HUDEP-2 (cell line): Measurements from ENCODE around the gene MCC.

Experiments used
- DNase-seq, 76 experiments: peaks; one replicate each; lab custom pipeline; 2025; ENCODE audit not compliant: unreplicated experiment in 76 of 76; lab: John Stamatoyannopoulos, UW

The MCC gene

DNA sequence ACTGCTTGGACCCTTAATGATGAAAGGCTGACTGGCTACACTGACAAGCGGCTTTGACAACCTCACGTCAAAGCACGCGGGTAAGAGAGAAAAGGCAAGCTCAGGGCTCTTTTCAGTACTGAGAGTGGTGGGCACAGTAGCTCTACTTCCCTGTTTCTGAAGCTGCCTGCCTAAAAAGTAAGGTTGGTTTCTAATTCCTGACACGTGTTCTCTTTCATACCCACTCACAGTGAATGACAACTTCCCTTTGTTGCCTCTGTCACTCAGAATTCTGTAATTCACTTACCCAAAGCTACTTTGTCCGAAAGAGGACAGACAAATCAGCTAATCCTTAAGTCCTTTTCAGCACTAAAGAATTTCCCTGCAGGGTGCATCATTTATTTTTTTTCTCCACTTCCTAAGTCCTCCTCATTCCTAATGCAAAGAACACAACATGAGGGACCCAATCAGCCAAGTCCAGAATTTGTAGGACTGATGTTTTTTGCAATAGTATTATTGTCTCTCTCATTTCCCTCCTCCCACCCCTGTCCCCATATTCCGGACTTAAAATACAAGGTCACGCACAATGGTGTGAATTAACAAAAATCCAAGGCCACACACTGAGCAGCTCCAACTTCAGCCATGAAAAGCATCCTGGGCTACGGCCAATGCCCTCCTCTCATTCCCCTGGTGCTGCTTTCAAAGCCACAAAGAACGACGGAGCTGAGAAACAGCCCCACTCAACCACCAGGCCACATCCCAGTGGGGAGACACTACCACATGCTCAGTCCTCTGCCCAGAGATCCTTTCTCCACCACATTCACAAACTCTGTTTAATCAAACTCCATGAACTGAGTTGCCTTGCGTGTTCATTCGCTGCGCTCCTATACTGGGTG, 274.5 kb downstream of the MCC start:
- DNase-seq: no peak

GRCh38 chr5:113212244-113212920, 275.9 kb downstream of the MCC start:
- peak in 4 of 76 experiments; percentile 4 to 22 (median 12) for DNase-seq

DNA sequence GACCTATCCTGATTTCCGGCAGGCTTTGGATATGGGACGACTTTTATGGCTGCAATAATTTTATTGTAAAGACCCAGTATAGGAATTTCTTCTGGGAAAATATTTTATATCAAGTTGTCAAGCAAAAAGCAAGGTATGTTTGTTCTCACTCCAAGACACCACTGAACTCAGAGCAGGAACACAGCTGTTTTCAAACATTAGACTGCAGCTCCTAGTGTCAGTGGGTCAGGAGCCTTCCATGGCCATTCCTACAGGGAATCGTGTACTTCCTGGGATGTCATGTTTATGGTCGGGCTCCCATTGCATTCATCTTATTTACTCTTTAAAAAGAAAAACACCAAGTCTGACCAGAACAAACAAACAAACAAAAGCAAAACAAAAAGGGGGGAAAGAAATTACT, 278.8 kb downstream of the MCC start:
- DNase-seq: no peak

GRCh38 chr5:113205807-113206206, 282.4 kb downstream of the MCC start:
- no peak for DNase-seq

DNA sequence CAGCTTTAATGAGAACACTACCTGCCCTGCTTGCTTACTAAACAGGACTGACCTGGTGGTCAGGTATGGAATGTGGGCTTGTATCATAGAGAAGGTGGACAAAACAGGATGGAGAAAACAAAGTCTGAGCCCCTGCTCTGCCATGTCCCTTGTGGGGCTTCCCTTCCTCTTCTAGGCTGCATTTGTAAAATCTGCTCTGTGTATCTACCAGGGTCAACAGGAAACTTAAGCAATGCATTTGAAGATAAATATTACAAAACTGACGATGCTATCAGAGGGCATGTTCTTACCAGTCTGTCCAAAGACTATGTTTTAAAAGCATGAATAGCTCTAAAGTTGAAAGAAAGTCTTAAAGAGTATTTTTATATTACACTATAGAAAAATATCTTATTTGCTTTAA, 282.9 kb downstream of the MCC start:
- DNase-seq: no peak

GRCh38 chr5:113204525-113205161, 283.6 kb downstream of the MCC start:
- no peak for DNase-seq

GRCh38 chr5:113203916-113204315, 284.3 kb downstream of the MCC start:
- no peak for DNase-seq

DNA sequence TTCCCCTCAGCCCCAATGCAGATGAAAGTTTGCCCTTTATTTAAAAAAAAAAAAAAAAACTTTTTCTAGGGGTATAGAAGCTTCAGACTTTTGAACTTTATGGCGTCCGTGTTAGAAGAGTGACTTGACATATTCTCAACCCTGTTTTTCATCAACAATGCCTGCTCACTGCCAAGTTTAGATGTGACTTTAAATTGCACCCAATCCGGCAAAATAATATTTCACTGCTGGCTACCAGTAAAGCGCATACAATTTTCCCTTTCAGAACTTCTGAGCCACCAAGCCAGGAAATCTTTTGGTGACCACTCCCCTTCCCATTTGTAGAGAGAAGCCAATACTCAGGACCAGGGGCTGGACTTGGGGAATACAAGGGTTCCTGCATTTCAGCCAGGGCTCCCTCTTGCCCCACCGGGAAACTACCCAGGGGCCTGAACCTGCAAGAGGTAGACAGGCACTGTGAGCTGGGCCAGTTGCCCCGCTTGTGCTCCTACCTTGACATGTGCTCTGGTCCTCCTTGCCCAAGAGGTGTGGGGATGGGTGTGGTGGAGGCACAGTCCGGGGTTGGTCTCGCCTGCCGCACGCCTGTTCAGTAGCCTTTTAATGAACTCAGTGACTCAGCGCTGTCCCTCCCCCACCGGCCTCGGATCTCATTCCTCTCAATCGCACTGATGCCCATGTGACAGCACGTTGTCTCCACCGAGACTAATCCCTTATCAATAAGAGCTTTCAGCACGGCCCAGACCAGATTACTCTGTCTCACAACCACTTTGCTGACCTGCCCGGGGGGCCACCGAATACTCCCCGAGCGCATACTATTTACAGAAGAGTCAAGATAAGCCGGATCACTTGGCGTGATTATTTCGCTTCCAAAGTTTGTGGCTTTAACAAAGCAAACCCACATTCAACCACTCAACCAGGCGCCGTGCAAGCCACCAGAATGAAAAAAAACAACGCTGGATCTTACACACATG, 285.2 kb downstream of the MCC start:
- no peak for DNase-seq

DNA sequence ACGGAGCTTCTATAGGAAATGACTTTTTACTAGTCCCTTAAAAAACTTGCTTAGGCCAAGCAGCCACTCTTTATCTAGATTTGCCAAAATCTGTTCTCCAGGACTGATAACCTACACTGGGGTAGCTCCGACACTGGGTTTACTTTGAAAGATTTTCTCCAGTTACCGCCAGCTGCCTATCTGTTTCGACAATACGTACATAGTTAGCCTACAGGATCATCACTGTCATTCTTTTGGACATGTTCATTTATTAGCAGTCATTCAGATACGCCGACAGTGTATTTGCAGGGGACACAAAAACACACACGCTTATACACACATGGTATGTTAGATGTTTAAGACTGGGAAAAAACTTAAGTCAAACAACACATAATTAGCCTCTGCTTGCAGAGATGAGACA, 286.0 kb downstream of the MCC start:
- DNase-seq: no peak

DNA sequence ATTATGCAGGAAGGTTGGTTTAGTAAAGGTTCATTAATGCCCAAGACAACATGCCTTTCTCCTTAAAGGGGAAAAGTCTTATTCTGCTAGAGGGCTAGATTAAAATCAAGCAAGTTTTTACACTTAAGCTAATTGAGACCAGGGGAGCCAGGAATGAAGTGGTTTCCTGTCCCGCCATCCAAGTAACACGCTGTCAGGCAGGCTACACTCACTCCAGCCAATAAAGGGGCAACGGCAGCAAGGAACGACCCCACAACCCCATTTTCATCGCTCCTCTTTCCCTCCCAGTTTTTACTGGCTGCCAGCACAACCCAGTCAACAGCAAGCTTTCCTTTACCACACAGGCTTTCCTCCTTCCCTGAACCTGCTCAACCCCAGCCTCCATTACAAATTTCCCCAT, 286.5 kb downstream of the MCC start:
- DNase-seq: no peak

DNA sequence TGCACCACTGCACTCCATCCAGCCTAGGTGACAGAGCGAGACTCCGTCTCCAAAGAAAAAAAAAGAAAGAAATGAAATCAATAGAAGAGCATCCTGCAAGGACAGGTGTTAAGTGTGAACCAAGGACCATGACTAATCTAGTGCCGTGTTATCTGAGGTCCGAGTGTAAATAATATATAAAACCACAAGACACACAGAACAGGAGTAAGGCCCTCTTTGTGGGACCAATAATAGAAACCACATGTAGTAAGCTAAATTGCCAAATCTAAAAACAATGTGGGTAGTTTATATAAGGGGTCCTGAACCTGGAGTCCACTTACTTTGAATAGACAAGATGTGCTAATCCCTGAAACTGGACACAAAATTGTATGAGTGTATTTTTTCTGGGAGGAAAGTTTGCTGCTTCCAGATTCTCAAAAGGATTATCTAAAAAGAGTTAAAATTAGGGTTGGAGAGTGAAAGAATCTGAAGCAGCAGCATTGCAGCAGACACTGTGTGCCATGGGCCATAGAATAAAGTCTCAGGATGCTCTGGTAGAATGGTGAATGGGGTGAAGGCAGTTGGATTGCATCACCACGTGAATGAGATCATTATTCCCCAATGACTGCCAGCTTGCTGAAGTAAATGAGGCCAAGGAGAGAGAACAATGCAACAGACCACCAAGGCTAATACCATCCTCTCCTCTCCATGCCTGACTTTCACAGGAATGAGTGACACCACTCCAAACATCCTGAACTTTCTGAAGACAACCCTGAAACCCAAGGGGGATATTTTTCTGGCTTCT, 288.9 kb downstream of the MCC start:
- DNase-seq: no peak

GRCh38 chr5:113197456-113198200, 290.6 kb downstream of the MCC start:
- DNase-seq: peak in 1 of 76 experiments; percentile 1

DNA sequence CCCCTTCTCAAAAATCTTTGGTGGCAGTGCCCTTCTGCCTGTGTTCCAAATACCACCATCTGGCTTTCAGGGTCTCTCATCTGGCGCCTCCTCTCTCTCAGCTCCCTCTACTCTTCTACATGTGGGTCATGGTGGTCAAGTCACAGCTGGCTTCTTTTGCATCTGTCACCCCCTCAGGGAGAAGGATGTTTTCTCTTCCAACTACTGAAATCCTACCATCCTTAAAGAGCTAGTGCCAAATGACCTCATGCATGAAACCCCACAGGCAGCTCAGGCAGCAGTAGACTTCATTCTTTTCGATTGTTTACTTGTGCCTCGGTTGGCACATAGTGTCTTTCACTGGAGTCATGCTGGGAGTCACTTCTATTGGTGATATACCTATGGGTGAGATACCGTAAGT, 292.5 kb downstream of the MCC start:
- DNase-seq: no peak

GRCh38 chr5:113195251-113195650, 293.0 kb downstream of the MCC start:
- no peak for DNase-seq

GRCh38 chr5:113194591-113194990, 293.7 kb downstream of the MCC start:
- no peak for DNase-seq

DNA sequence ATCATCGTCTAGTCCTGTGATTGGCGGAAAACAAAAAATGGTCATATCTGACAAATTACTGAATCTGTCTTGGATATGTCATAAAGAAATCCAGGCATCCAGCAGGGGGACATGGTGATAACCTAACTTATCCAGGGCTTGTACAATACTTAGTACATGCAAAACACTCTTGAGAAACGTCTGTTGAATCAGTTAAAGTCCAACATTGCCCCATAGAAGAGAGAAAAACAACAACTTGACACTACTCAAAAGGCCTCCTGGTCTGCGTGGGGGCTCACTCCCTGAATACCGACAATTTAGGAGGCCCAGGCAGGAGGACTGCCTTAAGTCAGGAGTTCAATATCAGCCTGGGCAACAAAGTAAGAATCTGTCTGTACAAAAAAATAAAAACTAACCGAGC, 294.1 kb downstream of the MCC start:
- DNase-seq: no peak

DNA sequence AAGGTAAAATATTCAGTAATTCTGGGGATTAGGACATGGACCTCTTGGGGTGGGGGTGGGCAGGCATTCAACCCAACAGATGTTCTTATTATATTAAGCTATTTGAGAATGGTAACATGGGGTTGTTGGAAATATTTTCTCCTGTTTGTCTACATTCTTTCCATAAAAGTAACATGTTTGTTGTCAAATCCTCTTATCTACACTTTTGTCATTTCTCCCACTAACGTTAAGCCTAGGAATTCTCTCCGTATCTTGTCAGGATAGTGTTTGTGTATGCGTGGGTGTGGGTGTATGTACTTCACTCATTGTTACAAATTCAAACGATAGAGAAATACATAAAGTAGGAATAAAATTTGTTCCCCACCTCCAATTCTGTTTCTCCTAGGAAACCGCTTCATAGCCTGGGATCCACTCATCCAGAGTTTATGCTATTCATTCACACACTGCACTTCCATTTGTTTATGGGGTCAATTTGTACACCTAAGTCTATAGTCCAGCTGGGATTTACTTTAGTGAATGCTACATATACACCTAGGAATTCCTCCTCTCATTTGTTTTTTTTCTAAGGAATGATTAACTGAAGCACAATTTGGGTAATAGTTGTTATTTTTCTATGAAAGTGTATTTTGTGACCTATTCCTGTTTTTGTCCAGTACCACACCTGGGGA, 294.8 kb downstream of the MCC start:
- no peak for DNase-seq

GRCh38 chr5:113192541-113192940, 295.7 kb downstream of the MCC start:
- no peak for DNase-seq

GRCh38 chr5:113190347-113190746, 297.9 kb downstream of the MCC start:
- no peak for DNase-seq
